ENCODE data around the gene TANC1. TPM values are rescaled to one million over a fixed set of nuclear protein-coding genes. Genes with fewer than 3 reads are reported as not detected.

The TANC1 gene
- total and polyA plus RNA-seq, 2 of the 4 experiments (the other 2 are of a cell fraction): 10.2 to 12.9 TPM

GRCh38 chr2:159078443-159078842 is 110.0 kb downstream of the TANC1 start:
- Histone ChIP-seq H3K9me3 (ENCODE audit: control insufficient read depth, insufficient read depth, low read length) (no peaks in the 10 kb centered on the region), H3K9ac (ENCODE audit: low read depth, low read length) (no peak overlapping the region), H2BK120ac (ENCODE audit: low read depth, low read length) (no peak overlapping the region), H4K8ac (ENCODE audit: low read depth in 2 of 2, low read length in 2 of 2) (no peak overlapping the region), H2AK9ac (replicated peaks; ENCODE audit: low read depth, low read length, poor library complexity) (no peak overlapping the region), H3K9me1 (ENCODE audit: insufficient read depth, low read length) (peaks cover 15% of the 10 kb centered on the region), H3K4ac (ENCODE audit: low read depth, low read length) (no peak overlapping the region), H2BK20ac (ENCODE audit: low read depth, low read length) (no peak overlapping the region), H2AK5ac (ENCODE audit: low read depth, low read length) (no peak overlapping the region), H3K56ac (ENCODE audit: extremely low read depth, insufficient read depth, low read length) (no peak overlapping the region), H3K79me1 (ENCODE audit: low read depth in 1 of 2, low read length in 2 of 2) (peaks cover 18 to 45% of the 10 kb centered on the region in 2 experiments), H3K27me3 (ENCODE audit: control insufficient read depth, insufficient read depth, low read length) (no peaks in the 10 kb centered on the region), H4K91ac (ENCODE audit: insufficient read depth, low read depth, low read length) (no peak overlapping the region), H2AFZ (replicated peaks; ENCODE audit: low read length, poor library complexity) (no peak overlapping the region), H3K18ac (ENCODE audit: low read depth, low read length) (no peak overlapping the region), H3K14ac (replicated peaks; ENCODE audit: low read depth, low read length) (no peak overlapping the region), H3K36me3 (ENCODE audit: control insufficient read depth, insufficient read depth, low read length) (no peaks in the 10 kb centered on the region), H2BK5ac (ENCODE audit: low read depth, low read length, poor library complexity, severe bottlenecking) (no peak overlapping the region), H3K4me3 (ENCODE audit: insufficient read depth, low read depth, low read length) (no peak overlapping the region), H3K4me2 (ENCODE audit: low read depth, low read length) (no peak overlapping the region), H2BK15ac (ENCODE audit: low read depth, low read length) (no peak overlapping the region), H4K5ac (ENCODE audit: low read depth, low read length) (no peak overlapping the region), H3K27ac (ENCODE audit: insufficient read depth, low read length) (no peak overlapping the region), H4K20me1 (ENCODE audit: insufficient read depth, low read length) (no peaks in the 10 kb centered on the region), H3K4me1 (ENCODE audit: control insufficient read depth, insufficient read depth, low read length) (peaks cover 16% of the 10 kb centered on the region), H3K23ac (ENCODE audit: low read depth, low read length) (no peak overlapping the region)
- dilution Hi-C loops (cut with HindIII; ENCODE audit: low sequenced_read_pairs, unreplicated experiment): no loop called here
- no peak for ATAC-seq (ENCODE audit: low read depth)
- no CpG with 5 or more reads among the region's 1 CpG for WGBS, 2 experiments (ENCODE audit: extremely low coverage in 2 of 2, insufficient read length in 1 of 2)
- CTCF ChIA-PET: interaction anchor here (0.5 to 1.0 kb wide), 2 partner anchors 8 to 9 kb away, joined by 3 read pairs; no protein-coding TSS in a partner anchor
- intact Hi-C loops (cut with micrococcal nuclease): no loop called here
- DNase-seq: no peak
- no TSS peak for BruUV-seq (replicated peaks)
- in situ Hi-C loops (cut with MboI; ENCODE audit: low sequenced_read_pairs): no loop called here
- POLR2A ChIA-PET (ENCODE audit: unreplicated experiment): no interaction called here
- no peak for TF ChIP-seq RAD21 (IDR thresholded peaks at IDR 0.05; ENCODE audit: low read length)
- no peak for TF ChIP-seq POLR2A (IDR thresholded peaks at IDR 0.05; ENCODE audit: low read depth, low read length)
- no peak for TF ChIP-seq BHLHE40 (IDR thresholded peaks at IDR 0.05; ENCODE audit: low read depth, low read length)
- TF ChIP-seq CHD1 (IDR thresholded peaks at IDR 0.05; ENCODE audit: low read depth, low read length): no peak
- no peak for TF ChIP-seq CEBPB (IDR thresholded peaks at IDR 0.05; ENCODE audit: low read depth, low read length)

All from IMR-90 (cell line).